Tibial nerve (tissue), 4 donors: Measurements from ENCODE around the gene VMP1. TPM values are rescaled to one million over a fixed set of nuclear protein-coding genes. Genes with fewer than 3 reads are reported as not detected.
"Not testable (repeated sequence)": the region's sequence is repeated elsewhere in the genome, so short reads cannot be mapped to it uniquely, and the experiment has no call there.

ENCODE experiments used
- DNase-seq, 2 donors: peaks; one replicate each; pipeline ENCODE4 v3.0.0-alpha.2; 2019; ENCODE audit warnings: low spot score in 2 of 2
- H3K27ac ChIP-seq, 4 donors: fragments of 200-600 bp; sonication (generic) in 3 of 4; one replicate each; pipeline ENCODE4 v1.5.1; 2017 to 2019; ENCODE audit warnings: mild to moderate bottlenecking in 1 of 4
- H3K27me3 ChIP-seq, 2 donors: fragments of 200-600 bp; sonication (generic) in 1 of 2; one replicate each; pipeline versions ENCODE4 v1.5.1 to v1.6.0; 2017 to 2019
- H3K36me3 ChIP-seq, 3 donors: fragments of 200-600 bp; sonication (generic); one replicate each; pipeline ENCODE4 v1.5.1; 2018 to 2019
- H3K4me1 ChIP-seq, 4 donors: fragments of 200-600 bp; sonication (generic) in 3 of 4; one replicate each; pipeline ENCODE4 v1.5.1; 2017 to 2019
- H3K4me3 ChIP-seq, 4 donors: fragments of 200-600 bp; sonication (generic) in 3 of 4; one replicate each; pipeline ENCODE4 v1.5.1; 2017 to 2019; ENCODE audit warnings: mild to moderate bottlenecking in 1 of 4, moderate library complexity in 1 of 4
- H3K9me3 ChIP-seq, 4 donors: fragments of 200-600 bp; sonication (generic) in 3 of 4; one replicate each; pipeline ENCODE4 v1.5.1; 2017 to 2019
- CTCF ChIP-seq, 5 experiments: fragments of 200-600 bp in 3 of 5; fragments of 450-650 bp in 2 of 5; sonication (generic) in 3 of 5; IDR thresholded peaks; one replicate each; pipeline ENCODE4 v1.5.1; 2016 to 2019; ENCODE audit warnings: antibody characterized with exemption in 5 of 5, mild to moderate bottlenecking in 3 of 5, moderate library complexity in 2 of 5
- EP300 ChIP-seq, 2 donors: sonication (generic); formaldehyde crosslinking; IDR thresholded peaks; one replicate each; pipeline ENCODE4 v1.6.1; 2017; ENCODE audit warnings: antibody characterized with exemption in 2 of 2, mild to moderate bottlenecking in 1 of 2
- POLR2A ChIP-seq, 2 donors: fragments of 450-650 bp; IDR thresholded peaks; one replicate each; pipeline ENCODE4 v1.6.1; 2017; ENCODE audit warnings: antibody characterized with exemption in 2 of 2, mild to moderate bottlenecking in 2 of 2, moderate library complexity in 2 of 2
- WGBS, 2 donors: methylation state at CpG; one replicate each; pipeline ENCODE4 v1.1.5; 2018; 5-methylcytosine and 5-hydroxymethylcytosine counted together
- total RNA-seq, 4 donors: library from RNA; depleted of rRNA; stranded (reverse); fragments of >200 nt; gene quantifications; one replicate each; pipeline ENCODE4 v1.1.0, GENCODE V29; 2016

Gene VMP1
- total RNA-seq, 4 donors from 2014 or later = 113 to 427 (median 203) TPM

- Histone ChIP-seq H3K9me3 (no peaks in the 10 kb centered on the region), H3K27me3 (no peaks in the 10 kb centered on the region), H3K36me3 (peaks cover 0 to 3% (median 0%) of the 10 kb centered on the region in 3 donors), H3K27ac (no peak overlapping the region), H3K4me3 (no peak overlapping the region), H3K4me1 (peaks cover 0 to 46% (median 11%) of the 10 kb centered on the region in 4 donors)
- WGBS, 2 donors = 90 to 91% methylated on average over 11 of the region's 11 CpGs
- no peak for TF ChIP-seq CTCF (IDR thresholded peaks at IDR 0.05)
- no peak for TF ChIP-seq POLR2A (IDR thresholded peaks at IDR 0.05)
- no peak for TF ChIP-seq EP300 (IDR thresholded peaks at IDR 0.05)
- DNase-seq = no peak
Observed at GRCh38 chr17:59751955-59752413, 44.5 kb downstream of the VMP1 start.

GRCh38 chr17:59752446-59752845 is 45.0 kb downstream of the VMP1 start:
- Histone ChIP-seq H3K4me1 (peaks cover 0 to 46% (median 11%) of the 10 kb centered on the region in 4 donors), H3K27ac (peak overlapping the region in 1 of 4 donors; percentile 72)

GRCh38 chr17:59752922-59753321 is 45.5 kb downstream of the VMP1 start:
- no peak for DNase-seq
- Histone ChIP-seq H3K4me1 (peaks cover 0 to 46% (median 11%) of the 10 kb centered on the region in 4 donors), H3K9me3 (no peaks in the 10 kb centered on the region), H3K4me3 (no peak overlapping the region), H3K36me3 (peaks cover 0 to 4% (median 0%) of the 10 kb centered on the region in 3 donors), H3K27ac (peak overlapping the region in 2 of 4 donors; percentile 72 to 81), H3K27me3 (no peaks in the 10 kb centered on the region)
- WGBS, 2 donors = 79% methylated on average over 7 of the region's 7 CpGs
- TF ChIP-seq CTCF (IDR thresholded peaks at IDR 0.05) = no peak
- no peak for TF ChIP-seq POLR2A (IDR thresholded peaks at IDR 0.05)
- TF ChIP-seq EP300 (IDR thresholded peaks at IDR 0.05) = no peak

More at GRCh38 chr17:59752446-59752845, 45.0 kb downstream of the VMP1 start:
- H3K4me3 ChIP-seq = no peak overlapping the region
- no peaks in the 10 kb centered on the region for H3K27me3 ChIP-seq
- no peak for DNase-seq
- H3K9me3 ChIP-seq = no peaks in the 10 kb centered on the region
- H3K36me3 ChIP-seq = peaks cover 0 to 3% (median 0%) of the 10 kb centered on the region in 3 donors
- TF ChIP-seq CTCF (IDR thresholded peaks at IDR 0.05) (no peak), EP300 (IDR thresholded peaks at IDR 0.05) (no peak), POLR2A (IDR thresholded peaks at IDR 0.05) (no peak)

- peaks cover 0 to 13% (median 0%) of the 10 kb centered on the region in 3 donors for H3K36me3 ChIP-seq
- H3K4me1 ChIP-seq = peaks cover 0 to 46% (median 11%) of the 10 kb centered on the region in 4 donors
- peak in 1 of 2 donors; percentile 68 for DNase-seq
- peak; percentile 49 to 87 (median 66) for TF ChIP-seq CTCF (IDR thresholded peaks at IDR 0.05)
- TF ChIP-seq POLR2A (IDR thresholded peaks at IDR 0.05) = no peak
- TF ChIP-seq EP300 (IDR thresholded peaks at IDR 0.05) = peak; percentile 26 to 66
- peaks cover 0 to 1% (median 0%) of the 10 kb centered on the region in 4 donors for H3K9me3 ChIP-seq
- H3K27ac ChIP-seq = peak overlapping the region in 3 of 4 donors; percentile 27 to 81 (median 72)
- peak overlapping the region in 2 of 4 donors; percentile 3 to 5 for H3K4me3 ChIP-seq
- no peaks in the 10 kb centered on the region for H3K27me3 ChIP-seq
- 28% methylated on average over 3 of the region's 3 CpGs for WGBS, 2 donors
Observed at GRCh38 chr17:59753522-59754467, 46.3 kb downstream of the VMP1 start.

GRCh38 chr17:59754552-59754951 is 47.1 kb downstream of the VMP1 start:
- DNase-seq = no peak
- no peaks in the 10 kb centered on the region for H3K27me3 ChIP-seq
- peaks cover 0 to 6% (median 2%) of the 10 kb centered on the region in 4 donors for H3K9me3 ChIP-seq
- peaks cover 0 to 20% (median 0%) of the 10 kb centered on the region in 3 donors for H3K36me3 ChIP-seq
- peak overlapping the region in 3 of 4 donors; percentile 27 to 81 (median 72) for H3K27ac ChIP-seq
- no peak overlapping the region for H3K4me3 ChIP-seq
- peaks cover 0 to 46% (median 11%) of the 10 kb centered on the region in 4 donors for H3K4me1 ChIP-seq
- TF ChIP-seq CTCF (IDR thresholded peaks at IDR 0.05) = no peak
- TF ChIP-seq POLR2A (IDR thresholded peaks at IDR 0.05) = no peak
- no peak for TF ChIP-seq EP300 (IDR thresholded peaks at IDR 0.05)

GRCh38 chr17:59755069-59755468 is 47.6 kb downstream of the VMP1 start:
- peaks cover 0 to 21% (median 0%) of the 10 kb centered on the region in 3 donors for H3K36me3 ChIP-seq
- H3K4me3 ChIP-seq, DNase-seq, H3K9me3 ChIP-seq, H3K27me3 ChIP-seq: not testable (repeated sequence)
- 95 to 96% methylated on average over 12 of the region's 12 CpGs for WGBS, 2 donors
- H3K4me1 ChIP-seq = peaks cover 0 to 46% (median 11%) of the 10 kb centered on the region in 4 donors
- H3K27ac ChIP-seq = peak overlapping the region in 3 of 4 donors; percentile 20 to 81 (median 72)
